Upper lobe of left lung (tissue), 4 donors: ENCODE measurements around the gene TELO2.

Experiments used
- EP300 ChIP-seq, 4 donors: sonication (generic); formaldehyde crosslinking; IDR thresholded peaks; one replicate each; pipeline ENCODE4 v1.5.1; 2017; ENCODE audit warnings: antibody characterized with exemption in 4 of 4, control low read depth in 2 of 4
- POLR2A ChIP-seq, 4 donors: fragments of 450-650 bp; IDR thresholded peaks; one replicate each; pipeline ENCODE4 v1.5.1; 2016 to 2017; ENCODE audit warnings: antibody characterized with exemption in 4 of 4, mild to moderate bottlenecking in 2 of 4
- TF ChIP-seq, protein P1 (sequence below), 6 experiments: fragments of 450-650 bp in 4 of 6; fragments of 200-600 bp in 2 of 6; sonication (generic) in 2 of 6; IDR thresholded peaks; one replicate each; pipeline ENCODE4 v1.5.1; 2016 to 2019; ENCODE audit warnings: antibody characterized with exemption in 6 of 6

DNA sequence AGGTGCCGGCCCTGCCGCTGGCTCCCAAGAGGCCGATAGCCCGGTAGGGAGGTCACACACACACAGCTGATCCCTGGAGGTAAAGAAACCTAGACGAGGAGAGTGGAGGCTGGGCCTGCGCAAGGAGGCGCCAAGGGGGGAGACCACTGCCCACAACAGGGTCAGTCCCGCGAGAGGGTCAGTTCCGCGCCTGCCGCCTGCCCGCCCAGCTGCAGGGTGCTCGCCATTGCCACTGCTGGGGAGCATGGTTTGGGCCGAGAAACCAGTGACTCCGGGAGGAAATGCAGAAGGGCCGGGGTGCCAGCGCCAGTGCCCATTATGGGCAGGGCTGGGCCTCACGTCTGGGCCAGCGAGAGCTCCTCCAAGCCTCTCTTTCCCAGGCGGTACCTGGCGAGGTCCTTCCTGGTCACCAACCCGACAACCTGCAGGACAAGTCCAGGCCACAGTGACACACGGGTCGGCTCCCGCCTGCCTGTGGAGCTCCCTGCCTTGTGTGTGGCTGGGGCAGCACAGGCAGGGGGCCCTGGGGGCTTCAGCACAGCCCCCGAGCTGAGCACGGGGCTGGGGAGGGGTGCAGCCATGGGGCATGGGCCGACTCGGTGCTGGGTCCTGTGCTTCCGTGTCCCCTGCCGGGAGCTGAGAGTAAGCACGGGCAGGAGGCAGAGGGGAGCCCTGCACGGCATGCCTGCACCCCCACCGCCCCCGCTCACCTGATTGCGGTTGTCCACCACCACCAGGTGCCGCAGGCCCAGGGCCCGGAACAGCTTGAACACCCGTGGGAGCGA, 46.7 kb upstream of the TELO2 start:
- TF ChIP-seq, protein P1, sequence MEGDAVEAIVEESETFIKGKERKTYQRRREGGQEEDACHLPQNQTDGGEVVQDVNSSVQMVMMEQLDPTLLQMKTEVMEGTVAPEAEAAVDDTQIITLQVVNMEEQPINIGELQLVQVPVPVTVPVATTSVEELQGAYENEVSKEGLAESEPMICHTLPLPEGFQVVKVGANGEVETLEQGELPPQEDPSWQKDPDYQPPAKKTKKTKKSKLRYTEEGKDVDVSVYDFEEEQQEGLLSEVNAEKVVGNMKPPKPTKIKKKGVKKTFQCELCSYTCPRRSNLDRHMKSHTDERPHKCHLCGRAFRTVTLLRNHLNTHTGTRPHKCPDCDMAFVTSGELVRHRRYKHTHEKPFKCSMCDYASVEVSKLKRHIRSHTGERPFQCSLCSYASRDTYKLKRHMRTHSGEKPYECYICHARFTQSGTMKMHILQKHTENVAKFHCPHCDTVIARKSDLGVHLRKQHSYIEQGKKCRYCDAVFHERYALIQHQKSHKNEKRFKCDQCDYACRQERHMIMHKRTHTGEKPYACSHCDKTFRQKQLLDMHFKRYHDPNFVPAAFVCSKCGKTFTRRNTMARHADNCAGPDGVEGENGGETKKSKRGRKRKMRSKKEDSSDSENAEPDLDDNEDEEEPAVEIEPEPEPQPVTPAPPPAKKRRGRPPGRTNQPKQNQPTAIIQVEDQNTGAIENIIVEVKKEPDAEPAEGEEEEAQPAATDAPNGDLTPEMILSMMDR (IDR thresholded peaks at IDR 0.05): no peak
- TF ChIP-seq POLR2A (IDR thresholded peaks at IDR 0.05) (no peak), EP300 (IDR thresholded peaks at IDR 0.05) (no peak)
